ENCODE data around the gene CD101. TPM values are rescaled to one million over a fixed set of nuclear protein-coding genes. Genes with fewer than 3 reads are reported as not detected.

Gene CD101
- polyA plus RNA-seq, 3 donors, result 27.2 to 101 (median 54.7) TPM

DNA sequence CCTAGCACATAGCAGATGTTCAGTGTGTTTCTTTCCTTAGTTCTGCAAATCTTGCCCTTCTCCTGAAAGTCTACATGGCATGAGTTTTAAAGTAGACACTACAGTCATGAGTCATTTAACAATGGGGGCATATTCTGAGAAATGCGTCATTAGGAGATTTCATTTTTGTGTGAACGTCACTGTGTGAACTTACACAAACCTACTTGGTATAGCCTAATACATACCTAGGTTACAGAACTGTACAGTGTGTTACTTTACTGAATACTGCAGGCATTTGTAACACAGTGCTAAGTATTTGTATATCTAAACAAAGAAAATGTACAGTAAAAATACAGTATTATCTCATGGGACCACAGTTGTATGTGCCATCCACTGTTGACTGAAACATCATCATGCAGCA lies 68.6 kb downstream of the CD101 start:
- Histone ChIP-seq H3K9ac (ENCODE audit: insufficient read depth, low read length, poor library complexity, severe bottlenecking) (no peak overlapping the region), H3K4me3 (replicated peaks in 1 of 3; ENCODE audit: low read depth in 2 of 3, low read length in 3 of 3) (no peak overlapping the region), H3K9me3 (replicated peaks in 1 of 2; ENCODE audit: control insufficient read depth in 1 of 2, insufficient read depth in 1 of 2, low read length in 2 of 2) (no peaks in the 10 kb centered on the region), H3K4me1 (ENCODE audit: control insufficient read depth in 1 of 2, insufficient read depth in 2 of 2, low read length in 2 of 2) (no peaks in the 10 kb centered on the region), H2AFZ (ENCODE audit: insufficient read depth, low read depth, low read length, poor library complexity, severe bottlenecking) (no peak overlapping the region), H3K27ac (ENCODE audit: low read depth in 1 of 2, low read length in 2 of 2) (no peak overlapping the region), H3K36me3 (replicated peaks in 1 of 2; ENCODE audit: control insufficient read depth in 1 of 2, insufficient read depth in 2 of 2, low read length in 2 of 2) (peaks cover 22 to 67% of the 10 kb centered on the region in 2 donors), H3K27me3 (ENCODE audit: control insufficient read depth in 2 of 2, insufficient read depth in 2 of 2, low read length in 2 of 2) (no peaks in the 10 kb centered on the region), H3K79me2 (ENCODE audit: insufficient read depth, low read length) (peaks cover 28% of the 10 kb centered on the region), H4K20me1 (ENCODE audit: insufficient read depth, low read length) (no peaks in the 10 kb centered on the region), H3K4me2 (replicated peaks; ENCODE audit: extremely low read depth, low read length, poor library complexity, severe bottlenecking) (no peak overlapping the region)
- Mint-ChIP-seq H3K4me1 (peaks cover 3% of the 10 kb centered on the region), H3K9me3 (no peaks in the 10 kb centered on the region), H3K27me3 (ENCODE audit: low read depth in 3 of 3) (no peaks in the 10 kb centered on the region), H3K36me3 (peaks cover 42 to 68% of the 10 kb centered on the region in 2 donors), H3K4me3 (no peak overlapping the region), H3K27ac (no peak overlapping the region)
- no CpG with 5 or more reads among the region's 2 CpGs for WGBS (ENCODE audit: insufficient coverage)
- TF ChIP-seq, protein P1, sequence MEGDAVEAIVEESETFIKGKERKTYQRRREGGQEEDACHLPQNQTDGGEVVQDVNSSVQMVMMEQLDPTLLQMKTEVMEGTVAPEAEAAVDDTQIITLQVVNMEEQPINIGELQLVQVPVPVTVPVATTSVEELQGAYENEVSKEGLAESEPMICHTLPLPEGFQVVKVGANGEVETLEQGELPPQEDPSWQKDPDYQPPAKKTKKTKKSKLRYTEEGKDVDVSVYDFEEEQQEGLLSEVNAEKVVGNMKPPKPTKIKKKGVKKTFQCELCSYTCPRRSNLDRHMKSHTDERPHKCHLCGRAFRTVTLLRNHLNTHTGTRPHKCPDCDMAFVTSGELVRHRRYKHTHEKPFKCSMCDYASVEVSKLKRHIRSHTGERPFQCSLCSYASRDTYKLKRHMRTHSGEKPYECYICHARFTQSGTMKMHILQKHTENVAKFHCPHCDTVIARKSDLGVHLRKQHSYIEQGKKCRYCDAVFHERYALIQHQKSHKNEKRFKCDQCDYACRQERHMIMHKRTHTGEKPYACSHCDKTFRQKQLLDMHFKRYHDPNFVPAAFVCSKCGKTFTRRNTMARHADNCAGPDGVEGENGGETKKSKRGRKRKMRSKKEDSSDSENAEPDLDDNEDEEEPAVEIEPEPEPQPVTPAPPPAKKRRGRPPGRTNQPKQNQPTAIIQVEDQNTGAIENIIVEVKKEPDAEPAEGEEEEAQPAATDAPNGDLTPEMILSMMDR (IDR thresholded peaks at IDR 0.05), result no peak
- intact Hi-C loops (cut with micrococcal nuclease), result no loop called here
- no peak for DNase-seq

DNA sequence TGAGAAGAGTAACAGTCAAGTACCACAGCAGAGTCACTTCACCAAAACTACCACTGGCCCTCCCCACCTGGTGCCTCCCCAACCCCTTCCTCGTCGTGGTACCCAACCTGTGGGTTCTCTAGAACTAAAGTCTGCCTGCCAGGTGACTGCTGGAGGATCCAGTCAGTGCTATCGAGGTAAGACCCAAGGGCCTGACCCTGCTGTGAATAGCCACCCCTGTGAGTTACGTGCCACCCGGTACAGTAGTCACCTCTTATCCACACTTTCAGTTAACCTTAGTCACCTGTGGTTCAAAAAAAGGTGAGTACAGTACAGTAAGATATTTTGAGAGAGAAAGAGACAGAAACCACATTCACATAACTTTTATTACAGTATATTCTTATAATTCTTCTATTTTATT lies 75.1 kb downstream of the CD101 start:
- Mint-ChIP-seq H3K36me3 (peaks cover 75 to 96% of the 10 kb centered on the region in 2 donors), H3K27ac (peak overlapping the region in 4 of 7 donors; percentile 2 to 74 (median 30)), H3K4me1 (peaks cover 4% of the 10 kb centered on the region), H3K9me3 (no peaks in the 10 kb centered on the region), H3K27me3 (ENCODE audit: low read depth in 3 of 3) (no peaks in the 10 kb centered on the region), H3K4me3 (no peak overlapping the region)
- H3K27me3 ChIP-seq (ENCODE audit: control insufficient read depth in 2 of 2, insufficient read depth in 2 of 2, low read length in 2 of 2), result no peaks in the 10 kb centered on the region
- 92% methylated on average over 2 of the region's 5 CpGs for WGBS (ENCODE audit: insufficient coverage)
- peaks cover 74 to 91% of the 10 kb centered on the region in 2 donors for H3K36me3 ChIP-seq (replicated peaks in 1 of 2; ENCODE audit: control insufficient read depth in 1 of 2, insufficient read depth in 2 of 2, low read length in 2 of 2)
- no peak overlapping the region for H2AFZ ChIP-seq (ENCODE audit: insufficient read depth, low read depth, low read length, poor library complexity, severe bottlenecking)
- TF ChIP-seq, protein P1 (IDR thresholded peaks at IDR 0.05), result no peak
- peaks cover 5% of the 10 kb centered on the region for H3K79me2 ChIP-seq (ENCODE audit: insufficient read depth, low read length)
- H3K4me1 ChIP-seq (ENCODE audit: control insufficient read depth in 1 of 2, insufficient read depth in 2 of 2, low read length in 2 of 2), result no peaks in the 10 kb centered on the region
- H3K9me3 ChIP-seq (replicated peaks in 1 of 2; ENCODE audit: control insufficient read depth in 1 of 2, insufficient read depth in 1 of 2, low read length in 2 of 2), result no peaks in the 10 kb centered on the region
- H3K27ac ChIP-seq (ENCODE audit: low read depth in 1 of 2, low read length in 2 of 2), result no peak overlapping the region
- no peak overlapping the region for H3K4me3 ChIP-seq (replicated peaks in 1 of 3; ENCODE audit: low read depth in 2 of 3, low read length in 3 of 3)
- H4K20me1 ChIP-seq (ENCODE audit: insufficient read depth, low read length), result no peaks in the 10 kb centered on the region
- no peak overlapping the region for H3K4me2 ChIP-seq (replicated peaks; ENCODE audit: extremely low read depth, low read length, poor library complexity, severe bottlenecking)
- no peak for DNase-seq
- intact Hi-C loops (cut with micrococcal nuclease), result no loop called here
- H3K9ac ChIP-seq (ENCODE audit: insufficient read depth, low read length, poor library complexity, severe bottlenecking), result no peak overlapping the region

Data from CD14-positive monocyte (primary cell).